ENCODE measurements around the gene SMYD3. TPM values are rescaled to one million over a fixed set of nuclear protein-coding genes. Genes with fewer than 3 reads are reported as not detected.

Gene SMYD3
- total and polyA plus RNA-seq, 2 experiments from 2014 or later, result 30.8 to 68.5 TPM

GRCh38 chr1:246164764-246165163 is 342.3 kb downstream of the SMYD3 start:
- WGBS (ENCODE audit: low lambda C conversion rate, missing lambda C conversion rate), result 96% methylated on average over 9 of the region's 9 CpGs
- Histone ChIP-seq H3K27me3 (no peaks in the 10 kb centered on the region), H3K4me3 (no peak overlapping the region), H2AFZ (no peak overlapping the region), H3K27ac (no peak overlapping the region), H3K36me3 (replicated peaks; ENCODE audit: insufficient read depth, low read depth) (no peaks in the 10 kb centered on the region), H4K20me1 (ENCODE audit: insufficient read depth, poor library complexity, severe bottlenecking) (no peaks in the 10 kb centered on the region), H3K79me2 (no peaks in the 10 kb centered on the region), H3K4me1 (ENCODE audit: insufficient read depth) (peaks cover 8% of the 10 kb centered on the region), H3K9me2 (replicated peaks; ENCODE audit: insufficient read depth) (no peaks in the 10 kb centered on the region), H3K4me2 (no peak overlapping the region), H3K9me3 (ENCODE audit: low read depth) (no peaks in the 10 kb centered on the region)
- DNase-seq (ENCODE audit: low spot score), result no peak
- TF ChIP-seq EZH2 (IDR thresholded peaks at IDR 0.05; ENCODE audit: borderline replicate concordance), result no peak
- no peak for TF ChIP-seq EZH2phosphoT487 (IDR thresholded peaks at IDR 0.05; ENCODE audit: low read depth, severe bottlenecking, unreplicated experiment)
- no peak for TF ChIP-seq CTCF (IDR thresholded peaks at IDR 0.05; ENCODE audit: poor library complexity)

- no peak overlapping the region for H3K4me3 ChIP-seq
- no peak overlapping the region for H3K27ac ChIP-seq
- DNase-seq (ENCODE audit: low spot score), result no peak
- H3K9me2 ChIP-seq (replicated peaks; ENCODE audit: insufficient read depth), result no peaks in the 10 kb centered on the region
- no peaks in the 10 kb centered on the region for H4K20me1 ChIP-seq (ENCODE audit: insufficient read depth, poor library complexity, severe bottlenecking)
- H3K36me3 ChIP-seq (replicated peaks; ENCODE audit: insufficient read depth, low read depth), result no peaks in the 10 kb centered on the region
- TF ChIP-seq EZH2 (IDR thresholded peaks at IDR 0.05; ENCODE audit: borderline replicate concordance) (no peak), CTCF (IDR thresholded peaks at IDR 0.05; ENCODE audit: poor library complexity) (no peak), EZH2phosphoT487 (IDR thresholded peaks at IDR 0.05; ENCODE audit: low read depth, severe bottlenecking, unreplicated experiment) (no peak)
- H3K9me3 ChIP-seq (ENCODE audit: low read depth), result no peaks in the 10 kb centered on the region
- no peaks in the 10 kb centered on the region for H3K27me3 ChIP-seq
- peaks cover 8% of the 10 kb centered on the region for H3K4me1 ChIP-seq (ENCODE audit: insufficient read depth)
- no peak overlapping the region for H3K4me2 ChIP-seq
- no peaks in the 10 kb centered on the region for H3K79me2 ChIP-seq
- no peak overlapping the region for H2AFZ ChIP-seq
- 95% methylated on average over 1 of the region's 1 CpG for WGBS (ENCODE audit: low lambda C conversion rate, missing lambda C conversion rate)
These were observed 344.5 kb downstream of the SMYD3 start for GRCh38 chr1:246162560-246162959.

GRCh38 chr1:246161626-246162025 is 345.5 kb downstream of the SMYD3 start:
- Histone ChIP-seq H2AFZ (no peak overlapping the region), H3K27ac (no peak overlapping the region), H4K20me1 (ENCODE audit: insufficient read depth, poor library complexity, severe bottlenecking) (no peaks in the 10 kb centered on the region), H3K79me2 (no peaks in the 10 kb centered on the region), H3K4me2 (no peak overlapping the region), H3K36me3 (replicated peaks; ENCODE audit: insufficient read depth, low read depth) (no peaks in the 10 kb centered on the region), H3K9me3 (ENCODE audit: low read depth) (no peaks in the 10 kb centered on the region), H3K4me3 (no peak overlapping the region), H3K27me3 (no peaks in the 10 kb centered on the region), H3K4me1 (ENCODE audit: insufficient read depth) (peaks cover 8% of the 10 kb centered on the region), H3K9me2 (replicated peaks; ENCODE audit: insufficient read depth) (no peaks in the 10 kb centered on the region)
- 94% methylated on average over 1 of the region's 1 CpG for WGBS (ENCODE audit: low lambda C conversion rate, missing lambda C conversion rate)
- no peak for TF ChIP-seq EZH2 (IDR thresholded peaks at IDR 0.05; ENCODE audit: borderline replicate concordance)
- TF ChIP-seq CTCF (IDR thresholded peaks at IDR 0.05; ENCODE audit: poor library complexity), result no peak
- no peak for TF ChIP-seq EZH2phosphoT487 (IDR thresholded peaks at IDR 0.05; ENCODE audit: low read depth, severe bottlenecking, unreplicated experiment)
- DNase-seq (ENCODE audit: low spot score), result peak; percentile 30

- no peak for DNase-seq (ENCODE audit: low spot score)
- Histone ChIP-seq H3K4me1 (ENCODE audit: insufficient read depth) (peaks cover 7% of the 10 kb centered on the region), H3K9me3 (ENCODE audit: low read depth) (no peaks in the 10 kb centered on the region), H3K36me3 (replicated peaks; ENCODE audit: insufficient read depth, low read depth) (no peaks in the 10 kb centered on the region), H3K27me3 (no peaks in the 10 kb centered on the region), H3K4me2 (no peak overlapping the region), H4K20me1 (ENCODE audit: insufficient read depth, poor library complexity, severe bottlenecking) (no peaks in the 10 kb centered on the region), H3K4me3 (no peak overlapping the region), H3K79me2 (no peaks in the 10 kb centered on the region), H2AFZ (no peak overlapping the region), H3K27ac (no peak overlapping the region), H3K9me2 (replicated peaks; ENCODE audit: insufficient read depth) (no peaks in the 10 kb centered on the region)
- TF ChIP-seq CTCF (IDR thresholded peaks at IDR 0.05; ENCODE audit: poor library complexity), result no peak
- TF ChIP-seq EZH2 (IDR thresholded peaks at IDR 0.05; ENCODE audit: borderline replicate concordance), result no peak
- TF ChIP-seq EZH2phosphoT487 (IDR thresholded peaks at IDR 0.05; ENCODE audit: low read depth, severe bottlenecking, unreplicated experiment), result no peak
- WGBS (ENCODE audit: low lambda C conversion rate, missing lambda C conversion rate), result 91% methylated on average over 10 of the region's 10 CpGs
These were observed 346.2 kb downstream of the SMYD3 start for GRCh38 chr1:246160905-246161304.

Data from hepatocyte (in vitro differentiated cells).